ENCODE measurements around the gene DOCK2.
"Not testable (repeated sequence)": the region's sequence is repeated elsewhere in the genome, so short reads cannot be mapped to it uniquely, and the experiment has no call there.

- TF ChIP-seq, protein P1, sequence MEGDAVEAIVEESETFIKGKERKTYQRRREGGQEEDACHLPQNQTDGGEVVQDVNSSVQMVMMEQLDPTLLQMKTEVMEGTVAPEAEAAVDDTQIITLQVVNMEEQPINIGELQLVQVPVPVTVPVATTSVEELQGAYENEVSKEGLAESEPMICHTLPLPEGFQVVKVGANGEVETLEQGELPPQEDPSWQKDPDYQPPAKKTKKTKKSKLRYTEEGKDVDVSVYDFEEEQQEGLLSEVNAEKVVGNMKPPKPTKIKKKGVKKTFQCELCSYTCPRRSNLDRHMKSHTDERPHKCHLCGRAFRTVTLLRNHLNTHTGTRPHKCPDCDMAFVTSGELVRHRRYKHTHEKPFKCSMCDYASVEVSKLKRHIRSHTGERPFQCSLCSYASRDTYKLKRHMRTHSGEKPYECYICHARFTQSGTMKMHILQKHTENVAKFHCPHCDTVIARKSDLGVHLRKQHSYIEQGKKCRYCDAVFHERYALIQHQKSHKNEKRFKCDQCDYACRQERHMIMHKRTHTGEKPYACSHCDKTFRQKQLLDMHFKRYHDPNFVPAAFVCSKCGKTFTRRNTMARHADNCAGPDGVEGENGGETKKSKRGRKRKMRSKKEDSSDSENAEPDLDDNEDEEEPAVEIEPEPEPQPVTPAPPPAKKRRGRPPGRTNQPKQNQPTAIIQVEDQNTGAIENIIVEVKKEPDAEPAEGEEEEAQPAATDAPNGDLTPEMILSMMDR (IDR thresholded peaks at IDR 0.05; ENCODE audit: low read depth, low read length, poor library complexity, severe bottlenecking) = not testable (repeated sequence)
- TF ChIP-seq EZH2phosphoT487 (IDR thresholded peaks at IDR 0.05; ENCODE audit: borderline replicate concordance, low read length) = not testable (repeated sequence)
Measured at GRCh38 chr5:169808880-169809279, 171.8 kb downstream of the DOCK2 start.

Data from DOHH2 (cell line).